Endometrial microvascular endothelial cells (primary cell): ENCODE results near the gene PSD2. TPM values are rescaled to one million over a fixed set of nuclear protein-coding genes. Genes with fewer than 3 reads are reported as not detected.
"Not testable (repeated sequence)": the region's sequence is repeated elsewhere in the genome, so short reads cannot be mapped to it uniquely, and the experiment has no call there.

ENCODE experiments used
- in situ Hi-C: cut with HindIII; loops from 2 replicates; pipeline ENCODE4 v1.10.0; 2017; ENCODE audit warnings: low sequenced_read_pairs, low pct_unique_long_range_greater_than_20kb; ENCODE audit errors: inconsistent ontology term
- total RNA-seq: library from RNA; depleted of rRNA; stranded (reverse); fragments of >200 nt; gene quantifications from one replicate; pipeline ENCODE4 v1.2.3, GENCODE V29; 2015; ENCODE audit errors: inconsistent ontology term

The PSD2 gene
- total RNA-seq, 1 donor from 2014 or later, result not detected

- in situ Hi-C loops, result no loop called here
These were observed 11.1 kb upstream of the PSD2 start for GRCh38 chr5:139784488-139784887.

- in situ Hi-C loops, result no loop called here
These were observed 8.4 kb upstream of the PSD2 start for GRCh38 chr5:139787257-139787567.

- in situ Hi-C loops, result no loop called here
These were observed 7.9 kb upstream of the PSD2 start for GRCh38 chr5:139787568-139788293.

GRCh38 chr5:139788294-139788910 is 7.2 kb upstream of the PSD2 start:
- in situ Hi-C loops, result no loop called here

DNA sequence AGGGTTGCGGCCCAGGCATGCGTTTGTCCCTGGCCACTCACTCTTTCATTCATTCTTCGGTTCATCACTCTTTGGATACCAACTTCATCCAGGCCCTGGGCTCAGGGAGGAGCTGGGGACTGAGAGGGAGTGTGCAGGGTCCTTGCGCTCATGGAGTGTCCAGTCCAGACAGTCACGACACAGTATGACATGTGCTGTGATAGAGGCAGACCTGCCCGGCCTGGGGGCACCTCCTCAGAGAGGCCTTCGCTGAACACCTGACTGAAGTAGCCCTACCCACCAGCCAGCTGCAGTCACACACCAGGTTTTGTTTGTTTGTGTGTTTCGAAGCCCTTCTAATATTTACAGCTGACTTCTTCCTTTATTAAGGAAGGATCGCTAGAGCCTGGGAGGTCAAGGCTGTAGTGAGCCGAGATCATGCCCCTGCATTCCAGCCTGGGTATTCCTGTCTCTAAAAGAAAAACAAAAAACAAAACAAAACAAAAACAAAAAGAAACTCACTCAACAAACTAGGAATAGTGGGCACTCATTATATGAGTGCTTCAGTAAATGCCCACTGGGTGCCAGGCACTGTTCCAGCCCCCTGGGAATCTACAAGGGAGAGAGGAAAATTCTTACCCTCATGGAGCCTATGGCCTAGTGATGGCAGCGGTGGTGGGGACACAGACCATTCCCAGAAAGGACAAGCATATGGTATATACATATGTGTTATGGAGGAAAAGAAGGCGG is 6.3 kb upstream of the PSD2 start:
- in situ Hi-C loops, result no loop called here

DNA sequence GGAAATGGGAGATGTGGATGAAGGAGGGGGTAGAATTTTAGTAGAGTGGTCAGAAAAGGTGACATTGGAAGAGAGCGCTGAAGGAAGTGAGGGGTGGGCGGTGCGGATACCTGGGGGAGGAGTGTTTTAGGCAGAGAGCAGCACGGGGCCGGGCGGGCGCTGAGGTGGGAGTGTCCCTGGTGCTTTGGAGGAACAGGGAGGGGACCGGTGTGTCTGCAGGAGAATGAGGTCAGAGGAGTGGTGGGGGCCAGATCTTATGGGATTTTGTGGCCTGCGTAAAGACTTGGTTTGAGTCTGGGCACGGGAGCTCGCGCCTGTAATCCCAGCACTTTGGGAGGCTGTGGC is 5.8 kb upstream of the PSD2 start:
- in situ Hi-C loops, result no loop called here

DNA sequence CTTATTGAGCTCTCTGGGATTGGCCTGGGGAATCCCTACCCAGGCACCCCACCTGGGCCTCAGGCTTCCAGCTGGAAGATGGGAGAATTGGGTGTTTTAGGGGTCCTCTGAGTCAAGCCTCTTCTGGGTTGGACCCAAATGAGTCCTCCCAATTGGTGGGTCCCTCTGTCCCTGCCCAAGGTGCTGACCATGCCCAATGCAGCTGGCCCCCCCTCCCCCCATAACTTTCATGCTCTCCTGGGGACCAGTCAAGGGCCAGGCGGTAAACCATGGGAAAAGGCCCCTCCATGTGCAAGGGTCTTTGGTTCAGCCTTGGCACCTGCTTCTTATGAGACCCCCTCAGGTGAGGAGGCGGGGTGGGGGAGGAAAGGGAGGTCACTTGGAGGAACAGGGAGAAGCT is 3.4 kb upstream of the PSD2 start:
- in situ Hi-C loops, result no loop called here

GRCh38 chr5:139792655-139793054 is 3.0 kb upstream of the PSD2 start:
- in situ Hi-C loops, result not testable (repeated sequence)

DNA sequence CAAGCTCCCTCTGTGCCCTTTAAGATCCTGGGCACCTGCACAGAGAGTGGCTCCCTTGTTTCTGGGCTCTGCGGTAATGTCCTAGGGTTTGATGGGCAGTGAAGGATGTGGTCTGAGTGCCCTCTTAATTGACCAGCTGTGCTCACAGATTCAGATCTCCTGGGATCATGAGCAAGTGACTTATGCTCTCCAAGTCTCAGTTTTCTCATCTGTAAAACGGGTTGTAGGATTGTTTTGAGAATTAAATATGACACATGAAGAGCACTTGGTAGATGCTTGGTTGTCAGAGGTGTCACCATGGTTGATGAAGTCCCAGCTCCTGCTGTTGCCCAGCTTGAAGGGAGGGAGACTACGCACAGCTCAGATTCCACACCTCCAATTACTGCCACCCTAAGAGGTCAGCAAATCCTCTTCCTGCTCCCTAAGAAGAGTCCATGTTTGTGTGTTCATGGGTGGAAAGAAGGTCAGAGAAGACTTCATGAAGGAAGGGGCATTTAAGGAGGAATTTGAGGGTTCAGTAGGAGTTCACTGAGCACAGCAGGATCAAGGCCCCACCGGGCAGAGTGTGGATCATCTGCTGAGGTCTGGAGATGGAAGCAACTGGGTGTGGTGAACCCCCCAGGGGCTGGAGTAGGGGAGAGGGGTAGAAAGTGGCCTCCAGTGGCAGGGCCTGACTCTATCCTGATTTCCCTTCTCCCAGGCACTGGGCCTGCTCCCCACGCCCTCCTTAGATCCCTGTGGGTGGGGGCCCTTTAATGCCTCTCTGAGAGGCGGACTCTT is 1.4 kb upstream of the PSD2 start:
- in situ Hi-C loops, result no loop called here

- in situ Hi-C loops, result no loop called here
These were observed 626 bp downstream of the PSD2 start for GRCh38 chr5:139796061-139796806.

DNA sequence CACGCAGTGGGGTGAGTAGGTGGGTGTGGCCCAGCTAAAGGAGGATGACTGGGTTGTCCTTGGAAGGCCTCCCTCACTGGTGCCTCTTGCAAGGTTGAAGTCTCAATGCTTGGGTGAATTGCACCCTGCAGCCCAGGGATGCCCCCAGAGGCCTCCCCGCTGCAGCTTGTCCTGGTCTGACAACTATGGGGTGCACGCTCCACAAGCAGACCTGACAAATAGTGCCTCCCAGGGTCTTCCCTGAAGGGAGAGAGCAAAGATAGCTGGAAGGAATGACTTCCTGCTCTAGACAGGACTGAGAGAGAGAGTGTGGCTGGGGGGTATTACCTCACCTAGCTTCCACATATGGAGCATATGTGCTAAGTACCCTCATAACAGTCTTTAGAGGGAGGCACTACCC is 1.7 kb downstream of the PSD2 start:
- in situ Hi-C loops, result no loop called here

DNA sequence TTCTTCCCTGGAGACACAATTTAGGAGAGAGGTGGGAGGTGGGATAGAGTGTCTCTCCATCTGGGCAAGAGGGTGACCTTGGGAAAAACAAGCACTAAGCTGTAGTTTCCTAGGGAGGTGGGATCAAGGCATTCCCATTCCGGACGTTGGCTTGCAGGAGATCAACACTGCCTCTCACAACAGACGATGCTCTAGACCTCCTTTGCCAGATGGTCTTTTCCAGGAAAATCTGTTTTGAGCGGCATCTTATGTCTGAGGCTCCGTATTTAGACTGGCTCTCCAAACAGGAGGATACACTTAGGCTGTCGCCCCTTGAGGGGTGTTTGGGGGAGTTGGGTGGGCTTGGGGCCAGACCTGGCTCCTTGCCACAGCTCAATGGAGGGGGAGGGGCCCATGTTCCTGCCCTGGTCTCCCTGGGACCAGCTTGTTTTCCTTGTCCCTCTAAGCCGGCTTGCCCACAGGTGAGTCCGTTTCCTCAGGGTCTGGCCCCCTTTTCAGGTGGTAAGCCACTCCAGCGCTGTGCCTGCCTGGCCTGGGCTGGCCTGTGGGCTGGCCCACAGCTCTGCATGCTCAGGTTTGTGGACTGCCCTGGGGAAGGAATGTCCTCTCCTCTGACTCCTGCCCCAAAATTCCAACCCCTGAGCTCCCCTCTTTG is 2.4 kb downstream of the PSD2 start:
- in situ Hi-C loops, result no loop called here

DNA sequence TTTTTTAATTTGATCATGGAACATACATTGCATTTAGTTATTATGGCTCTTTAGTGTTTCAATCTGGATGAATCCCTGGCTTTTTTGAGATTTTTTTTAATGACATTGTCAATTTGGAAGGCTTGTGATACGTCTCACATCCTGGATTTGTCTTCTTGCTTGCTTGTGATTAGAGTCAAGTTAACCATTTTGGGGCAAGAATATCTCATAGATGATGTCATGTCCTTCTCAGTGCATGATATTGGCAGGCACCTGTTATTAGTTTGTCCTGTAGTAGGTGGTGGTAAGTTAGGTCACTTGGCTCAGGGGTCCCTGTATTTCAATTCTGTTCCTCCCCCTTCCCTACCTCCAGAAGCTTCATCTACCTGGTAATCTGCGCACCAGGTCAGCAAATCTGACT is 3.3 kb downstream of the PSD2 start:
- in situ Hi-C loops, result no loop called here

DNA sequence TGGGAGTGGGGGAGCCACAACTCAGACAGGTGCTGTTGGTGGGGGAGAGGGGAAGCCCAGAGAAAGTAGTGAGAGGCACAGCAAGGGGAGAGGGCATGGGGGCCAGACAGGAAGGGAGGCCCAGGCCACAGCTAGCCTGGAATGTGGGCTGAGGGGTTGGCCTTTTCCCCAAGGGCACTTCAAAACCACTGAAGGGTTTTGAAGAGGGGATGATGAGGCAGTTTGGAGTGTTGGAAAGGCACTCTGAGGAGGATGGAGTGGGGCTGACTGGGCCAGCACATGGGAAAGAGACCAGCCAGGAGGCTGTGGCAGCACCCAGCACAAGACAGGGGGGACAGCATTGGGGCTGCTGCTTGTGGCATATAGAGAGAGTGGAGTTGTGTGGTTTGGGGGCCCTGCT is 3.8 kb downstream of the PSD2 start:
- in situ Hi-C loops, result no loop called here

GRCh38 chr5:139803978-139804377 is 8.4 kb downstream of the PSD2 start:
- in situ Hi-C loops, result no loop called here

- in situ Hi-C loops, result no loop called here
These were observed 9.3 kb downstream of the PSD2 start for GRCh38 chr5:139804800-139805397.

DNA sequence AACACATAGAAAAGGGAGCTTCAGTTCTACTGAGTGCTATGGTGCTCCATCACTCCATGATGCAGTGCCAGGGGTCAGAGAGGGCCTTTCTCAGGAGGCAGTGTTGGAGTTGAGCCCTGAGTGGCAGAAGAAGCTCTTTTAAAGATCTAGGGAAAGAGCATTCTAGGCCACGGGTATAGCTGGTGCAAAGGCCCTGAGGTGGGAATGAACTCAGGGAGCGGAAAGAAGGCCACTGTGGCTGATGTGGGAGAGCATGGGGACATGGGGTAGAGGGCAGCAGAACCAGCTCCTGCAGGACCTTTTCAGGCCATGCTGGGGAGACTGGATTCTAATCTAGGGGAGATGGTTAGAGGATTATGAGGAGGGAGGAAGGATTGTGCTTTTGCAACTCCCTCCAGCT is 9.9 kb downstream of the PSD2 start:
- in situ Hi-C loops, result no loop called here

- in situ Hi-C loops, result no loop called here
These were observed 10.5 kb downstream of the PSD2 start for GRCh38 chr5:139806111-139806510.
